GM18907 (cell line): ENCODE measurements around the gene MXI1.
"Not testable (repeated sequence)": the region's sequence is repeated elsewhere in the genome, so short reads cannot be mapped to it uniquely, and the experiment has no call there.

Experiments used
- ATAC-seq: cut with Tn5 transposase; IDR thresholded peaks from one replicate; pipeline ENCODE4 v1.9.1; 2021; ENCODE audit warnings: mild to moderate bottlenecking, moderate library complexity; ENCODE audit not compliant: unreplicated experiment

The MXI1 gene

GRCh38 chr10:110181451-110181850, 26.0 kb upstream of the MXI1 start:
- ATAC-seq: no peak

GRCh38 chr10:110181911-110182310, 25.5 kb upstream of the MXI1 start:
- no peak for ATAC-seq

- ATAC-seq: no peak
Measured at GRCh38 chr10:110184398-110184797, 23.0 kb upstream of the MXI1 start.

- ATAC-seq: not testable (repeated sequence)
Measured at GRCh38 chr10:110185646-110186182, 21.7 kb upstream of the MXI1 start.

- ATAC-seq: no peak
Measured at GRCh38 chr10:110190170-110190569, 17.2 kb upstream of the MXI1 start.

- ATAC-seq: peak; percentile 80
Measured at GRCh38 chr10:110192552-110192951, 14.9 kb upstream of the MXI1 start.

GRCh38 chr10:110200503-110200902, 6.9 kb upstream of the MXI1 start:
- ATAC-seq: no peak

GRCh38 chr10:110201046-110201445, 6.4 kb upstream of the MXI1 start:
- ATAC-seq: not testable (repeated sequence)

- no peak for ATAC-seq
Measured at GRCh38 chr10:110203500-110204455, 3.6 kb upstream of the MXI1 start.

- no peak for ATAC-seq
Measured at GRCh38 chr10:110205051-110205675, 2.2 kb upstream of the MXI1 start.

GRCh38 chr10:110207805-110208613, 604 bp downstream of the MXI1 start:
- peak; percentile 6 for ATAC-seq

- ATAC-seq: no peak
Measured at GRCh38 chr10:110208614-110209453, 1.4 kb downstream of the MXI1 start.

- no peak for ATAC-seq
Measured at GRCh38 chr10:110209454-110209925, 2.1 kb downstream of the MXI1 start.

- ATAC-seq: no peak
Measured at GRCh38 chr10:110209926-110210673, 2.7 kb downstream of the MXI1 start.

GRCh38 chr10:110210674-110211464, 3.5 kb downstream of the MXI1 start:
- ATAC-seq: peak; percentile 74

GRCh38 chr10:110211465-110211843, 4.0 kb downstream of the MXI1 start:
- no peak for ATAC-seq

GRCh38 chr10:110212119-110213006, 5.0 kb downstream of the MXI1 start:
- ATAC-seq: no peak
